Keratinocyte (primary cell): ENCODE measurements around the gene RBM41. TPM values are rescaled to one million over a fixed set of nuclear protein-coding genes. Genes with fewer than 3 reads are reported as not detected.

Source experiments
- DNase-seq: peaks from one replicate; pipeline ENCODE4 v3.0.0-alpha.2; 2011; ENCODE audit warnings: low read depth, missing footprints, low spot score
- FAIRE-seq: peaks from 2 replicates; lab custom pipeline; 2011; peaks lifted over from hg19 to GRCh38; lab: Jason Lieb, UNC
- H2AFZ ChIP-seq: 2 replicates; pipeline ENCODE4 v1.6.0; 2012; ENCODE audit warnings: low read length, control low read depth, inconsistent platforms; ENCODE audit not compliant: control insufficient read depth
- H3K27ac ChIP-seq: 2 replicates; pipeline ENCODE4 v1.5.1; 2011; ENCODE audit warnings: low read length; ENCODE audit not compliant: control insufficient read depth, insufficient read depth
- H3K27me3 ChIP-seq: 3 replicates; pipeline ENCODE4 v1.6.0; 2011; ENCODE audit warnings: low read length; ENCODE audit not compliant: control insufficient read depth, insufficient read depth; ENCODE audit errors: extremely low read depth
- H3K36me3 ChIP-seq, 2 experiments: 2 replicates in 1 of 2; 3 replicates in 1 of 2; pipeline ENCODE4 v1.5.1; 2011; ENCODE audit warnings: low read length in 2 of 2, mild to moderate bottlenecking in 1 of 2; ENCODE audit not compliant: control insufficient read depth in 2 of 2, insufficient read depth in 2 of 2; ENCODE audit errors: extremely low read depth in 1 of 2
- H3K4me1 ChIP-seq: 3 replicates; pipeline ENCODE4 v1.5.1; 2011; ENCODE audit warnings: low read length; ENCODE audit not compliant: control insufficient read depth, insufficient read depth; ENCODE audit errors: extremely low read depth
- H3K4me2 ChIP-seq: 3 replicates; pipeline ENCODE4 v1.6.0; 2011; ENCODE audit warnings: low read depth, low read length; ENCODE audit not compliant: control insufficient read depth, insufficient read depth; ENCODE audit errors: extremely low read depth
- H3K4me3 ChIP-seq, 3 experiments: fragments of 200-600 bp in 1 of 3; sonication (generic) in 1 of 3; 2 replicates in 2 of 3; 3 replicates in 1 of 3; pipeline ENCODE4 v1.5.1; 2011 to 2016; ENCODE audit warnings: low read length in 3 of 3, mild to moderate bottlenecking in 3 of 3, control low read depth in 2 of 3, inconsistent platforms in 1 of 3, low read depth in 1 of 3, mixed read lengths in 1 of 3, mixed run types in 1 of 3, moderate library complexity in 1 of 3; ENCODE audit not compliant: control insufficient read depth in 2 of 3, insufficient read depth in 2 of 3; ENCODE audit errors: extremely low read depth in 1 of 3
- H3K79me2 ChIP-seq: 2 replicates; pipeline ENCODE4 v1.6.0; 2012; ENCODE audit warnings: low read length; ENCODE audit not compliant: control insufficient read depth, insufficient read depth
- H3K9ac ChIP-seq: 3 replicates; pipeline ENCODE4 v1.6.0; 2011; ENCODE audit warnings: low read length; ENCODE audit not compliant: control insufficient read depth, insufficient read depth; ENCODE audit errors: extremely low read depth
- H3K9me1 ChIP-seq: 3 replicates; pipeline ENCODE4 v1.6.0; 2011; ENCODE audit warnings: low read length; ENCODE audit not compliant: control insufficient read depth, insufficient read depth; ENCODE audit errors: extremely low read depth
- H3K9me3 ChIP-seq: 2 replicates; pipeline ENCODE4 v1.5.1; 2012; ENCODE audit warnings: low read depth, low read length; ENCODE audit not compliant: control insufficient read depth
- H4K20me1 ChIP-seq: 3 replicates; pipeline ENCODE4 v1.6.0; 2011; ENCODE audit warnings: low read length; ENCODE audit not compliant: control insufficient read depth, insufficient read depth; ENCODE audit errors: extremely low read depth
- EZH2 ChIP-seq: IDR thresholded peaks from one replicate; pipeline ENCODE4 v1.6.1; 2012; ENCODE audit warnings: inconsistent platforms, mild to moderate bottlenecking, low read length, moderate library complexity
- dilution Hi-C: fragments of 300-500 bp; cut with MboI; formaldehyde crosslinking; loops from one replicate; pipeline ENCODE4 v1.7.0; 2020; ENCODE audit warnings: low sequenced_read_pairs; ENCODE audit not compliant: extremely low pct_ligation_motif_present
- polyA plus RNA-seq, 5 experiments: library from polyadenylated mRNA; depleted of rRNA in 3 of 5; stranded (reverse) in 3 of 5; stranded (forward) in 1 of 5; unstranded in 1 of 5; fragments of >200 nt; gene quantifications; 1 replicate in 1 of 5; 2 replicates in 3 of 5; 3 replicates in 1 of 5; pipeline versions ENCODE4 v1.2.1 to v1.2.3, GENCODE V29; 2011 to 2012; ENCODE audit warnings: missing spikeins in 2 of 5, low read depth in 1 of 5, low replicate concordance in 1 of 5
- TF ChIP-seq, protein P1 (sequence below), 3 experiments: IDR thresholded peaks in 1 of 3; conservative IDR thresholded peaks in 1 of 3; optimal IDR thresholded peaks in 1 of 3; 2 replicates in 2 of 3; 3 replicates in 1 of 3; pipeline versions ENCODE3 to v1.5.1; 2011; ENCODE audit warnings: low read length in 3 of 3, mild to moderate bottlenecking in 3 of 3, moderate library complexity in 2 of 3, control low read depth in 1 of 3, inconsistent platforms in 1 of 3; ENCODE audit not compliant: insufficient read depth in 2 of 3; ENCODE audit errors: extremely low read depth in 1 of 3

RBM41 gene
- polyA plus RNA-seq, 1 donor (not counting 4 experiments of a cell fraction or from before 2014, with no cell fraction given), result 14.5 TPM

- Histone ChIP-seq H3K4me3 (no peak overlapping the region), H3K9me1 (no peaks in the 10 kb centered on the region), H3K36me3 (peaks cover 0 to 1% of the 10 kb centered on the region in 2 experiments), H4K20me1 (no peaks in the 10 kb centered on the region), H3K27ac (no peak overlapping the region), H3K9ac (no peak overlapping the region), H3K4me1 (no peaks in the 10 kb centered on the region), H3K4me2 (peak overlapping the region; percentile 67), H3K27me3 (peaks cover 3% of the 10 kb centered on the region), H2AFZ (peak overlapping the region; percentile 74), H3K79me2 (peaks cover 13% of the 10 kb centered on the region), H3K9me3 (no peaks in the 10 kb centered on the region)
- FAIRE-seq (no peak), DNase-seq (no peak)
- dilution Hi-C loops, result no loop called here
- TF ChIP-seq, protein P1, sequence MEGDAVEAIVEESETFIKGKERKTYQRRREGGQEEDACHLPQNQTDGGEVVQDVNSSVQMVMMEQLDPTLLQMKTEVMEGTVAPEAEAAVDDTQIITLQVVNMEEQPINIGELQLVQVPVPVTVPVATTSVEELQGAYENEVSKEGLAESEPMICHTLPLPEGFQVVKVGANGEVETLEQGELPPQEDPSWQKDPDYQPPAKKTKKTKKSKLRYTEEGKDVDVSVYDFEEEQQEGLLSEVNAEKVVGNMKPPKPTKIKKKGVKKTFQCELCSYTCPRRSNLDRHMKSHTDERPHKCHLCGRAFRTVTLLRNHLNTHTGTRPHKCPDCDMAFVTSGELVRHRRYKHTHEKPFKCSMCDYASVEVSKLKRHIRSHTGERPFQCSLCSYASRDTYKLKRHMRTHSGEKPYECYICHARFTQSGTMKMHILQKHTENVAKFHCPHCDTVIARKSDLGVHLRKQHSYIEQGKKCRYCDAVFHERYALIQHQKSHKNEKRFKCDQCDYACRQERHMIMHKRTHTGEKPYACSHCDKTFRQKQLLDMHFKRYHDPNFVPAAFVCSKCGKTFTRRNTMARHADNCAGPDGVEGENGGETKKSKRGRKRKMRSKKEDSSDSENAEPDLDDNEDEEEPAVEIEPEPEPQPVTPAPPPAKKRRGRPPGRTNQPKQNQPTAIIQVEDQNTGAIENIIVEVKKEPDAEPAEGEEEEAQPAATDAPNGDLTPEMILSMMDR (optimal IDR thresholded peaks at IDR 0.05 in 1 of 3, IDR thresholded peaks at IDR 0.05 in 1 of 3, conservative IDR thresholded peaks at IDR 0.05 in 1 of 3; ENCODE audit: extremely low read depth in 1 of 3, insufficient read depth in 2 of 3, low read length in 3 of 3), result no peak
Observed at GRCh38 chrX:107119283-107119682, 661 bp upstream of the RBM41 start.

- H3K9ac ChIP-seq, result peak overlapping the region; percentile 76
Observed at GRCh38 chrX:107117993-107118321, 665 bp downstream of the RBM41 start.

More at GRCh38 chrX:107117993-107118321, 665 bp downstream of the RBM41 start:
- DNase-seq (no peak), FAIRE-seq (no peak)
- Histone ChIP-seq H2AFZ (peak overlapping the region; percentile 73), H3K4me1 (peaks cover 5% of the 10 kb centered on the region), H3K9me1 (no peaks in the 10 kb centered on the region), H3K9me3 (no peaks in the 10 kb centered on the region), H4K20me1 (no peaks in the 10 kb centered on the region), H3K36me3 (peaks cover 0 to 1% of the 10 kb centered on the region in 2 experiments), H3K79me2 (peaks cover 13% of the 10 kb centered on the region), H3K4me2 (peak overlapping the region; percentile 67), H3K4me3 (peak overlapping the region; percentile 60 to 67 (median 60)), H3K27me3 (peaks cover 3% of the 10 kb centered on the region), H3K27ac (peak overlapping the region; percentile 68)
- TF ChIP-seq, protein P1 (optimal IDR thresholded peaks at IDR 0.05 in 1 of 3, IDR thresholded peaks at IDR 0.05 in 1 of 3, conservative IDR thresholded peaks at IDR 0.05 in 1 of 3; ENCODE audit: extremely low read depth in 1 of 3, insufficient read depth in 2 of 3, low read length in 3 of 3), result no peak
- no peak for TF ChIP-seq EZH2
- dilution Hi-C loops, result no loop called here
